Liver (tissue), 1 donor: Measurements from ENCODE around the gene RCAN2.

Source experiments
- MAX ChIP-seq: IDR thresholded peaks from 2 replicates; pipeline ENCODE4 v1.6.1; 2016; ENCODE audit warnings: antibody characterized with exemption
- REST ChIP-seq: IDR thresholded peaks from 2 replicates; pipeline ENCODE4 v1.6.1; 2016; ENCODE audit warnings: antibody characterized with exemption, mild to moderate bottlenecking

- TF ChIP-seq REST = no peak
- TF ChIP-seq MAX = no peak
These were observed 123.7 kb downstream of the RCAN2 start for GRCh38 chr6:46367354-46368168.
